ENCODE measurements around the gene CST7.

The CST7 gene

DNA sequence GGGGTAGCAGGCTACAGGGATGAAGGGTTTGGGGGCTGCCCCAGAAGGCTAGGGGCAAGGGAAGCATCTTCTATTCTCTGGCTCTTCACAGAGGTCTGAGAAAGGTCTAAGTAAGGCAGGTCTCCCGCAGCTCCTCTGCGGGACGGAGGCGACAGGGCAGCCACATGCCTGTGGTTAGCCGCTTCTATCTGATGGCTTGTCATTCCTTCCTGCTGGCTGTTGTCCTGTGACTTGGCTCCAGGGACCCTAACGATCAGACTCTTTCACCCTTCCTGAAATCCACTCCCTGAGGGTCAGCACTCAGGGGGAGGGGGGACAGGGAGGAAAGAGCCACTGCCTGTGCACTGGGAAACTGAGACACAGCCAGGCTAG, 673 bp downstream of the CST7 start:
- Histone ChIP-seq H3K27me3 (peaks cover 0 to 12% of the 10 kb centered on the region in 2 donors), H3K36me3 (no peaks in the 10 kb centered on the region), H3K4me1 (no peaks in the 10 kb centered on the region), H3K9me3 (peaks cover 0 to 18% (median 0%) of the 10 kb centered on the region in 3 donors), H3K4me3 (no peak overlapping the region), H3K27ac (no peak overlapping the region)
- TF ChIP-seq, protein P1, sequence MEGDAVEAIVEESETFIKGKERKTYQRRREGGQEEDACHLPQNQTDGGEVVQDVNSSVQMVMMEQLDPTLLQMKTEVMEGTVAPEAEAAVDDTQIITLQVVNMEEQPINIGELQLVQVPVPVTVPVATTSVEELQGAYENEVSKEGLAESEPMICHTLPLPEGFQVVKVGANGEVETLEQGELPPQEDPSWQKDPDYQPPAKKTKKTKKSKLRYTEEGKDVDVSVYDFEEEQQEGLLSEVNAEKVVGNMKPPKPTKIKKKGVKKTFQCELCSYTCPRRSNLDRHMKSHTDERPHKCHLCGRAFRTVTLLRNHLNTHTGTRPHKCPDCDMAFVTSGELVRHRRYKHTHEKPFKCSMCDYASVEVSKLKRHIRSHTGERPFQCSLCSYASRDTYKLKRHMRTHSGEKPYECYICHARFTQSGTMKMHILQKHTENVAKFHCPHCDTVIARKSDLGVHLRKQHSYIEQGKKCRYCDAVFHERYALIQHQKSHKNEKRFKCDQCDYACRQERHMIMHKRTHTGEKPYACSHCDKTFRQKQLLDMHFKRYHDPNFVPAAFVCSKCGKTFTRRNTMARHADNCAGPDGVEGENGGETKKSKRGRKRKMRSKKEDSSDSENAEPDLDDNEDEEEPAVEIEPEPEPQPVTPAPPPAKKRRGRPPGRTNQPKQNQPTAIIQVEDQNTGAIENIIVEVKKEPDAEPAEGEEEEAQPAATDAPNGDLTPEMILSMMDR (IDR thresholded peaks at IDR 0.05), result no peak
- no peak for DNase-seq
- intact Hi-C loops (cut with DNase I; ENCODE audit: low total_unique reads), result no loop called here

- Histone ChIP-seq H3K27ac (no peak overlapping the region), H3K4me3 (no peak overlapping the region), H3K36me3 (no peaks in the 10 kb centered on the region), H3K4me1 (no peaks in the 10 kb centered on the region), H3K9me3 (peaks cover 0 to 14% (median 0%) of the 10 kb centered on the region in 3 donors), H3K27me3 (peaks cover 0 to 12% of the 10 kb centered on the region in 2 donors)
- TF ChIP-seq, protein P1 (IDR thresholded peaks at IDR 0.05), result no peak
- no peak for DNase-seq
- intact Hi-C loops (cut with DNase I; ENCODE audit: low total_unique reads), result no loop called here
These were observed 1.2 kb downstream of the CST7 start for GRCh38 chr20:24950128-24950835.

GRCh38 chr20:24950836-24951525, 1.9 kb downstream of the CST7 start:
- Histone ChIP-seq H3K27ac (no peak overlapping the region), H3K36me3 (peaks cover 0 to 4% (median under 1%) of the 10 kb centered on the region in 3 donors), H3K27me3 (peaks cover 0 to 12% of the 10 kb centered on the region in 2 donors), H3K9me3 (peaks cover 0 to 14% (median 0%) of the 10 kb centered on the region in 3 donors), H3K4me3 (no peak overlapping the region), H3K4me1 (no peaks in the 10 kb centered on the region)
- TF ChIP-seq, protein P1 (IDR thresholded peaks at IDR 0.05), result no peak
- intact Hi-C loops (cut with DNase I; ENCODE audit: low total_unique reads), result no loop called here
- no peak for DNase-seq

DNA sequence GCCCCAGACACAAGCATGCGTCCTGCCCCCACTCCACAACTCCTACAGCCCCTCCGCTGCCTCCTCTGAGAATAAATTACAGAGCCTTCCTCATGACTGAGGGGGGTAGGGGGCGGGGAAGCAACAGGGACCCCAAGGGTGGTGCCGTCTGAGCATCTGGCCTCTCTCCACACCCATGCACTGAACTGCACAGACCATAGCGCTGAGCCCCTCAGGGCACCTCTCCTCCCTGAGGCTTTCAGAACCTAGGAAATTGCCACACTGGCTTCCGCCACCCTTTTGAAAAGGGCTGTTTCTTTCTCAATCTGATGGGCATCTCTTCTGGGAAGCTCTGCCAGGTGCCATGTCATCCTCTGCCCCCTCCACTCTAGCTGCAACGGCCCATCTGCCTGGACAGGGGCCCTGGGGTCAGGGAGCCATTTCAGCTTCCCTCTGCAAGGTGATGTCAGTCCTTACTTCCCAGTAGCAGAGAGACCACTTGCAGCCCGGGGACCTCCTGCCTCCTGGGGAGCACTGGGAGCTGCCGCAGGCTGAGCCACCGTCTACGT, 2.5 kb downstream of the CST7 start:
- Histone ChIP-seq H3K4me3 (no peak overlapping the region), H3K4me1 (no peaks in the 10 kb centered on the region), H3K36me3 (peaks cover 0 to 11% (median 7%) of the 10 kb centered on the region in 3 donors), H3K9me3 (peaks cover 0 to 9% (median 0%) of the 10 kb centered on the region in 3 donors), H3K27ac (no peak overlapping the region), H3K27me3 (peaks cover 0 to 12% of the 10 kb centered on the region in 2 donors)
- TF ChIP-seq, protein P1 (IDR thresholded peaks at IDR 0.05), result no peak
- intact Hi-C loops (cut with DNase I; ENCODE audit: low total_unique reads), result no loop called here
- DNase-seq, result no peak

GRCh38 chr20:24952376-24953208, 3.5 kb downstream of the CST7 start:
- H3K27ac ChIP-seq, result no peak overlapping the region
- no peaks in the 10 kb centered on the region for H3K4me1 ChIP-seq
- peaks cover 0 to 12% of the 10 kb centered on the region in 2 donors for H3K27me3 ChIP-seq
- H3K36me3 ChIP-seq, result peaks cover 0 to 20% (median 14%) of the 10 kb centered on the region in 3 donors
- TF ChIP-seq, protein P1 (IDR thresholded peaks at IDR 0.05), result no peak
- H3K9me3 ChIP-seq, result no peaks in the 10 kb centered on the region
- no peak overlapping the region for H3K4me3 ChIP-seq
- intact Hi-C loops (cut with DNase I; ENCODE audit: low total_unique reads), result no loop called here
- no peak for DNase-seq

All from tibial artery (tissue), 4 donors.